Liver (tissue), 9 donors: ENCODE results near the gene SLC4A5. TPM values are rescaled to one million over a fixed set of nuclear protein-coding genes. Genes with fewer than 3 reads are reported as not detected.

Source experiments
- DNase-seq: peaks from one replicate; pipeline ENCODE4 v3.0.0-alpha.2; 2017; ENCODE audit warnings: low spot score
- H3K27ac ChIP-seq, 2 donors: one replicate each; pipeline ENCODE4 v1.7.0; 2013; ENCODE audit warnings: inconsistent platforms in 2 of 2, low read length in 2 of 2, control low read depth in 1 of 2, low read depth in 1 of 2, mild to moderate bottlenecking in 1 of 2
- H3K27me3 ChIP-seq, 4 donors: one replicate each; pipeline versions ENCODE4 v1.6.1 to v1.7.0; 2013; ENCODE audit warnings: low read length in 3 of 4, inconsistent platforms in 1 of 4, mild to moderate bottlenecking in 1 of 4, moderate library complexity in 1 of 4; ENCODE audit not compliant: control insufficient read depth in 4 of 4, insufficient read depth in 4 of 4
- H3K36me3 ChIP-seq, 4 donors: one replicate each; pipeline versions ENCODE4 v1.6.1 to v1.7.0; 2013; ENCODE audit warnings: low read length in 3 of 4, mild to moderate bottlenecking in 3 of 4, low read depth in 1 of 4, moderate library complexity in 1 of 4; ENCODE audit not compliant: control insufficient read depth in 4 of 4, insufficient read depth in 3 of 4
- H3K4me1 ChIP-seq, 4 donors: one replicate each; pipeline versions ENCODE4 v1.6.1 to v1.7.0; 2013; ENCODE audit warnings: low read length in 3 of 4, mild to moderate bottlenecking in 3 of 4, moderate library complexity in 1 of 4; ENCODE audit not compliant: control insufficient read depth in 4 of 4, insufficient read depth in 4 of 4
- H3K4me3 ChIP-seq, 3 donors: one replicate each; pipeline versions ENCODE4 v1.6.1 to v1.7.0; 2013; ENCODE audit warnings: low read length in 3 of 3, control low read depth in 1 of 3, low read depth in 1 of 3, mild to moderate bottlenecking in 1 of 3
- H3K9ac ChIP-seq, 2 donors: one replicate each; pipeline ENCODE4 v1.7.0; 2013; ENCODE audit warnings: low read length in 2 of 2, mild to moderate bottlenecking in 2 of 2, moderate library complexity in 2 of 2, control low read depth in 1 of 2, low read depth in 1 of 2
- H3K9me3 ChIP-seq, 4 donors: one replicate each; pipeline versions ENCODE4 v1.6.1 to v1.7.0; 2013; ENCODE audit warnings: low read length in 3 of 4; ENCODE audit not compliant: control insufficient read depth in 4 of 4
- ATF3 ChIP-seq: IDR thresholded peaks from 2 replicates; pipeline ENCODE4 v1.6.1; 2016; ENCODE audit warnings: antibody characterized with exemption
- CTCF ChIP-seq: fragments of 150-350 bp; IDR thresholded peaks from 2 replicates; pipeline ENCODE4 v1.5.1; 2017; ENCODE audit warnings: improper control_type of control experiment, low read depth, low read length; ENCODE audit not compliant: missing input control
- EGR1 ChIP-seq, 2 donors: IDR thresholded peaks; 2 replicates each; pipeline ENCODE4 v1.6.1; 2016 to 2018; ENCODE audit warnings: antibody characterized with exemption in 2 of 2, low read depth in 2 of 2
- FOXA1 ChIP-seq: IDR thresholded peaks from 2 replicates; pipeline ENCODE4 v1.6.1; 2016; ENCODE audit warnings: antibody characterized with exemption
- FOXA2 ChIP-seq: IDR thresholded peaks from 2 replicates; pipeline ENCODE4 v1.6.1; 2016; ENCODE audit warnings: antibody characterized with exemption
- GABPA ChIP-seq, 2 donors: IDR thresholded peaks in 1 of 2; conservative IDR thresholded peaks in 1 of 2; 2 replicates each; pipeline ENCODE4 v1.6.1; 2016; ENCODE audit warnings: antibody characterized with exemption in 2 of 2, mild to moderate bottlenecking in 1 of 2, moderate library complexity in 1 of 2
- HNF4A ChIP-seq, 2 donors: conservative IDR thresholded peaks; 2 replicates each; pipeline ENCODE4 v1.6.1; 2016; ENCODE audit warnings: antibody characterized with exemption in 2 of 2, mild to moderate bottlenecking in 2 of 2
- HNF4G ChIP-seq: IDR thresholded peaks from 2 replicates; pipeline ENCODE4 v1.6.1; 2016; ENCODE audit warnings: antibody characterized with exemption
- JUND ChIP-seq, 2 donors: IDR thresholded peaks; 2 replicates each; pipeline ENCODE4 v1.6.1; 2016; ENCODE audit warnings: antibody characterized with exemption in 2 of 2
- MAX ChIP-seq: IDR thresholded peaks from 2 replicates; pipeline ENCODE4 v1.6.1; 2016; ENCODE audit warnings: antibody characterized with exemption
- NR2F2 ChIP-seq: IDR thresholded peaks from 2 replicates; pipeline ENCODE4 v1.6.1; 2016; ENCODE audit warnings: antibody characterized with exemption
- RAD21 ChIP-seq, 2 donors: IDR thresholded peaks; 2 replicates each; pipeline ENCODE4 v1.6.1; 2016; ENCODE audit warnings: antibody characterized with exemption in 2 of 2, mild to moderate bottlenecking in 2 of 2
- REST ChIP-seq: IDR thresholded peaks from 2 replicates; pipeline ENCODE4 v1.6.1; 2016; ENCODE audit warnings: antibody characterized with exemption, mild to moderate bottlenecking
- RXRA ChIP-seq, 2 donors: IDR thresholded peaks; 2 replicates each; pipeline ENCODE4 v1.6.1; 2017 to 2018; ENCODE audit warnings: antibody characterized with exemption in 2 of 2, mild to moderate bottlenecking in 1 of 2
- SP1 ChIP-seq: IDR thresholded peaks from 2 replicates; pipeline ENCODE4 v1.6.1; 2018; ENCODE audit warnings: antibody characterized with exemption, mild to moderate bottlenecking
- TAF1 ChIP-seq: conservative IDR thresholded peaks from 2 replicates; pipeline ENCODE4 v1.6.1; 2016; ENCODE audit warnings: antibody characterized with exemption, mild to moderate bottlenecking
- YY1 ChIP-seq: IDR thresholded peaks from 2 replicates; pipeline ENCODE4 v1.6.1; 2016; ENCODE audit warnings: antibody characterized with exemption, mild to moderate bottlenecking
- ZBTB33 ChIP-seq: IDR thresholded peaks from 2 replicates; pipeline ENCODE4 v1.6.1; 2016; ENCODE audit warnings: antibody characterized with exemption
- WGBS: extraction: QIAGEN DNeasy Blood & Tissue Kit; methylation state at CpG from one replicate; pipeline ENCODE4 v1.1.7; 2013; 5-methylcytosine and 5-hydroxymethylcytosine counted together
- polyA plus RNA-seq, 2 donors: library from polyadenylated mRNA; stranded (reverse) in 1 of 2; unstranded in 1 of 2; fragments of 200-250 nt in 1 of 2; fragments of >200 nt in 1 of 2; fragmentation: Nextera tagmentation in 1 of 2; extraction: Ambion mirVana in 1 of 2; gene quantifications; one replicate each; pipeline versions ENCODE4 v1.2.1 to v1.2.3, GENCODE V29; 2013 to 2015
- total RNA-seq, 2 donors: library from RNA; depleted of rRNA; stranded (reverse); fragments of >200 nt; gene quantifications; one replicate each; pipeline ENCODE4 v1.2.3, GENCODE V29; 2014
- donor health status: healthy.
- donor health status: healthy.
- donor health status: healthy.
- donor health status: healthy.
- donor health status: healthy.

SLC4A5 gene
- total RNA-seq (under 1 TPM; 0.42 to 0.50 TPM), polyA plus RNA-seq (under 1 TPM; 0.12 to 0.15 TPM)

- Histone ChIP-seq H3K9ac (no peak within 1 kb of the TSS), H3K36me3 (no peaks in the 10 kb centered on the region), H3K4me3 (no peak within 1 kb of the TSS), H3K27me3 (no peaks in the 10 kb centered on the region), H3K27ac (no peak within 1 kb of the TSS), H3K9me3 (no peaks in the 10 kb centered on the region), H3K4me1 (no peaks in the 10 kb centered on the region)
- DNase-seq, result no peak
- WGBS, result 77% methylated on average over 2 of the region's 2 CpGs
- TF ChIP-seq ATF3 (no peak), HNF4A (conservative IDR thresholded peaks at IDR 0.05) (no peak), RXRA (IDR thresholded peaks at IDR 0.05) (no peak), EGR1 (IDR thresholded peaks at IDR 0.05; ENCODE audit: low read depth in 2 of 2) (no peak), FOXA2 (no peak), TAF1 (no peak), MAX (no peak), HNF4G (no peak), ZBTB33 (no peak), SP1 (no peak), REST (no peak), FOXA1 (no peak)
These were observed at the start of gene SLC4A5 for GRCh38 chr2:74343316-74343715. SLC4A5 (minus strand) TSS chr2:74343416; CDS start chr2:74315023, 28,393 bp downstream.

GRCh38 chr2:74392449-74392743 lies 49.2 kb upstream of the SLC4A5 start:
- DNase-seq, result no peak
- Histone ChIP-seq H3K4me1 (peaks cover 4 to 21% (median 15%) of the 10 kb centered on the region in 4 donors), H3K27ac (no peak overlapping the region), H3K9ac (peak overlapping the region in 1 of 2 donors; percentile 89), H3K36me3 (no peaks in the 10 kb centered on the region), H3K4me3 (peak overlapping the region in 2 of 3 donors; percentile 81), H3K9me3 (no peaks in the 10 kb centered on the region), H3K27me3 (no peaks in the 10 kb centered on the region)
- 50% methylated on average over 13 of the region's 13 CpGs for WGBS
- TF ChIP-seq RXRA (IDR thresholded peaks at IDR 0.05), result no peak
- no peak for TF ChIP-seq NR2F2
- no peak for TF ChIP-seq FOXA2
- TF ChIP-seq TAF1, result no peak
- TF ChIP-seq GABPA (IDR thresholded peaks at IDR 0.05 in 1 of 2, conservative IDR thresholded peaks at IDR 0.05 in 1 of 2), result no peak
- no peak for TF ChIP-seq CTCF
- no peak for TF ChIP-seq JUND (IDR thresholded peaks at IDR 0.05)
- no peak for TF ChIP-seq FOXA1
- no peak for TF ChIP-seq ATF3
- no peak for TF ChIP-seq SP1
- no peak for TF ChIP-seq YY1
- TF ChIP-seq HNF4G, result no peak
- no peak for TF ChIP-seq RAD21 (IDR thresholded peaks at IDR 0.05)
- no peak for TF ChIP-seq ZBTB33
- no peak for TF ChIP-seq EGR1 (IDR thresholded peaks at IDR 0.05; ENCODE audit: low read depth in 2 of 2)
- TF ChIP-seq MAX, result no peak
